A673 (cell line): Measurements from ENCODE around the gene LRRC42. TPM values are rescaled to one million over a fixed set of nuclear protein-coding genes. Genes with fewer than 3 reads are reported as not detected.
"Not testable (repeated sequence)": the region's sequence is repeated elsewhere in the genome, so short reads cannot be mapped to it uniquely, and the experiment has no call there.

ENCODE experiments used
- BruUV-seq: library from RNA; stranded (reverse); fragments of 400-500 nt; replicated peaks from 2 replicates; lab custom pipeline; 2021; lab: Mats Ljungman, UMichigan
- CTCF ChIA-PET: fragments of 300-600 bp; sonication (Branson Sonifier 250); formaldehyde crosslinking; loops from one replicate; lab custom pipeline; 2022; ENCODE audit warnings: antibody characterized with exemption; lab: Charles Lee
- POLR2A ChIA-PET: fragments of 300-600 bp; sonication (Branson Sonifier 250); formaldehyde crosslinking; loops from one replicate; lab custom pipeline; 2022; ENCODE audit warnings: antibody characterized with exemption; ENCODE audit not compliant: low non-redundant PET; lab: Charles Lee
- DNase-seq: peaks from one replicate; pipeline ENCODE4 v3.0.0-alpha.2; 2015; ENCODE audit warnings: low spot score
- H3K27ac ChIP-seq: fragments of 200-600 bp; sonication (generic); 2 replicates; pipeline ENCODE4 v1.5.1; 2016; ENCODE audit warnings: mixed run types, low read depth, mild to moderate bottlenecking, mixed read lengths, antibody characterized with exemption, low read length; ENCODE audit not compliant: poor library complexity, severe bottlenecking
- H3K27me3 ChIP-seq: fragments of 200-600 bp; sonication (generic); replicated peaks from 2 replicates; pipeline ENCODE4 v1.6.1; 2017; ENCODE audit warnings: mixed run types, low read depth, mild to moderate bottlenecking, mixed read lengths, antibody characterized with exemption, low read length; ENCODE audit not compliant: insufficient read depth, poor library complexity
- H3K36me3 ChIP-seq: fragments of 200-600 bp; sonication (generic); 2 replicates; pipeline ENCODE4 v1.6.1; 2016; ENCODE audit warnings: mixed run types, mild to moderate bottlenecking, mixed read lengths, antibody characterized with exemption, low read length; ENCODE audit not compliant: insufficient read depth, poor library complexity, severe bottlenecking
- H3K4me1 ChIP-seq: fragments of 200-600 bp; sonication (generic); 2 replicates; pipeline ENCODE4 v1.6.1; 2017; ENCODE audit warnings: mixed run types, mild to moderate bottlenecking, mixed read lengths, antibody characterized with exemption, low read length; ENCODE audit not compliant: insufficient read depth, poor library complexity, severe bottlenecking
- H3K4me3 ChIP-seq: fragments of 200-600 bp; sonication (generic); 2 replicates; pipeline ENCODE4 v1.5.1; 2016; ENCODE audit warnings: low read depth, mixed run types, mild to moderate bottlenecking, mixed read lengths, low read length; ENCODE audit not compliant: poor library complexity, severe bottlenecking
- H3K9me3 ChIP-seq: fragments of 200-600 bp; sonication (generic); 2 replicates; pipeline ENCODE4 v1.6.1; 2016; ENCODE audit warnings: mixed run types, low read depth, mild to moderate bottlenecking, mixed read lengths, antibody characterized with exemption, low read length; ENCODE audit not compliant: poor library complexity, severe bottlenecking
- EZH2 ChIP-seq: fragments of 200-600 bp; sonication (generic); IDR thresholded peaks from 2 replicates; pipeline ENCODE4 v1.6.1; 2017; ENCODE audit warnings: borderline replicate concordance, low read depth, mild to moderate bottlenecking, mixed read lengths, antibody characterized with exemption, low read length; ENCODE audit not compliant: poor library complexity, severe bottlenecking
- intact Hi-C: fragments of 100-400 bp; cut with micrococcal nuclease; formaldehyde crosslinking; loops from one replicate; pipeline ENCODE4 v1.10.0; 2022; ENCODE audit not compliant: unreplicated experiment
- total RNA-seq: library from RNA; stranded (reverse); gene quantifications from 2 replicates; pipeline ENCODE4 v1.2.3, GENCODE V29; 2021
- TF ChIP-seq, protein P1 (sequence below): fragments of 300-800, 200-600 bp; sonication (generic); conservative IDR thresholded peaks from 2 replicates; pipeline ENCODE4 v1.5.1; 2017; ENCODE audit warnings: low read depth, mild to moderate bottlenecking, antibody characterized with exemption, low read length, moderate library complexity, mixed read lengths

The LRRC42 gene
- total RNA-seq, 1 experiment from 2014 or later: 25.8 TPM

DNA sequence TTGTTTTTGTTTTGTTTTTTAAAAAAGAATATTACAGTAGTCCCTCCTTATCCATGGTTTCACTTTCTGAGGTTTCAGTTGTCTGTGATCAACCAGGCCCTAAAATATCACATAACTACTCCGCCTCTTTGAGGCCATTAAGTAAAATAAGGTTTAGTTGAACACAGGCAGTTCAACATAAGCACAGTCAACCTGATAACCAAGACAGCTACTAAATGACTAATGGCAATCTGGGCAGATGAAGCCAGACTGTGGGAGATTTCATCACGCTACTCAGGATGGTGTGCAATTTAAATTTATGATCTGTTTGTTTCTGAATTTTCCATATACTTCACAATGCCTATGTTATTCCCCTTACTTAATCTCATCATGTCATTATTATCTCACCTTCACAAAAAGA lies 41.7 kb downstream of the LRRC42 start:
- no peak for DNase-seq
- H3K9me3 ChIP-seq: no peaks in the 10 kb centered on the region
- no peaks in the 10 kb centered on the region for H3K36me3 ChIP-seq
- no peaks in the 10 kb centered on the region for H3K4me1 ChIP-seq
- POLR2A ChIA-PET: no interaction called here
- intact Hi-C loops: no loop called here
- CTCF ChIA-PET: no interaction called here
- H3K27me3 ChIP-seq: no peaks in the 10 kb centered on the region
- BruUV-seq: no TSS peak
- no peak overlapping the region for H3K4me3 ChIP-seq
- TF ChIP-seq EZH2: no peak
- no peak overlapping the region for H3K27ac ChIP-seq

DNA sequence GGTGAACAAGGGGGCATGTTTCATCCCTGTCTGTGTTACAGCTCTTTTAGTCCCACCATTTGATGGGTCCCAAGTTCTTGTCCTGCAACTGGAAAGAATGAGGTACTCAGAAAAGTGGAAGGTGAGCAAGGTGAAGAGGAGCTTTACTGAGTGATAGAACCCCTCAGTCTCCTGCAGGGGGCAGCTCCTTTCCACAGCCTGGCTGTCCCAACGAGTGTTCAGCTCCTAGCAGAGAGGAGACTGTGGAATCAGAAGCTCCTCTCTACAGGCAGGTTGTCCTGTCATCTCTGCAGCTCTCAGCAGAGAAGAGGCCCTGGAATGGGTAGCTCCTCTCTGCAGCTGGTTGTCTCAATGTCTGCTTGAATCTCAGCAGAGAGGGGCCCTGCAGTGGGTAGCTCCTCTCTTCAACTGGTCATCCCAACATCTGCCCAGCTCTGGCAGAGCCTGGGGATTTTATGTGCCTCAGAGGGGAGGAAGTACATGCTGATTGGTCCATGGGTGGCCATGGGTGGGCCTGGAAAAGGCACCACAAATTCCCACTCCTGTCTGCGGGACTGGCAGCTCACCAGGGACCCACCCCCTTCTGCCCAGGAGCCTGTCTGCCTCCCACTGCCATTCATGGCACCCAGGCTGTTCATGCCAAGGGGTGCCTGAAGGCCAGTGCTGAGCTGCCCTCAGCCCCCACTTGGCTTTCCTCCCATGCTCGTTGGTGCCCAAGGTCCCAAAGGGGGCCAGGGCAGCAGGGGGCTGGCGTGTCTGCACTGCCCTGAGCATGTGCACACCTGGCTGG lies 46.1 kb downstream of the LRRC42 start:
- intact Hi-C loops: no loop called here
- no TSS peak for BruUV-seq
- CTCF ChIA-PET: no interaction called here
- POLR2A ChIA-PET: no interaction called here
- Histone ChIP-seq H3K9me3 (no peaks in the 10 kb centered on the region), H3K27ac (no peak overlapping the region), H3K27me3 (no peaks in the 10 kb centered on the region), H3K36me3 (no peaks in the 10 kb centered on the region), H3K4me1 (no peaks in the 10 kb centered on the region), H3K4me3 (no peak overlapping the region)
- TF ChIP-seq, protein P1, sequence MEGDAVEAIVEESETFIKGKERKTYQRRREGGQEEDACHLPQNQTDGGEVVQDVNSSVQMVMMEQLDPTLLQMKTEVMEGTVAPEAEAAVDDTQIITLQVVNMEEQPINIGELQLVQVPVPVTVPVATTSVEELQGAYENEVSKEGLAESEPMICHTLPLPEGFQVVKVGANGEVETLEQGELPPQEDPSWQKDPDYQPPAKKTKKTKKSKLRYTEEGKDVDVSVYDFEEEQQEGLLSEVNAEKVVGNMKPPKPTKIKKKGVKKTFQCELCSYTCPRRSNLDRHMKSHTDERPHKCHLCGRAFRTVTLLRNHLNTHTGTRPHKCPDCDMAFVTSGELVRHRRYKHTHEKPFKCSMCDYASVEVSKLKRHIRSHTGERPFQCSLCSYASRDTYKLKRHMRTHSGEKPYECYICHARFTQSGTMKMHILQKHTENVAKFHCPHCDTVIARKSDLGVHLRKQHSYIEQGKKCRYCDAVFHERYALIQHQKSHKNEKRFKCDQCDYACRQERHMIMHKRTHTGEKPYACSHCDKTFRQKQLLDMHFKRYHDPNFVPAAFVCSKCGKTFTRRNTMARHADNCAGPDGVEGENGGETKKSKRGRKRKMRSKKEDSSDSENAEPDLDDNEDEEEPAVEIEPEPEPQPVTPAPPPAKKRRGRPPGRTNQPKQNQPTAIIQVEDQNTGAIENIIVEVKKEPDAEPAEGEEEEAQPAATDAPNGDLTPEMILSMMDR: no peak
- no peak for TF ChIP-seq EZH2
- no peak for DNase-seq

DNA sequence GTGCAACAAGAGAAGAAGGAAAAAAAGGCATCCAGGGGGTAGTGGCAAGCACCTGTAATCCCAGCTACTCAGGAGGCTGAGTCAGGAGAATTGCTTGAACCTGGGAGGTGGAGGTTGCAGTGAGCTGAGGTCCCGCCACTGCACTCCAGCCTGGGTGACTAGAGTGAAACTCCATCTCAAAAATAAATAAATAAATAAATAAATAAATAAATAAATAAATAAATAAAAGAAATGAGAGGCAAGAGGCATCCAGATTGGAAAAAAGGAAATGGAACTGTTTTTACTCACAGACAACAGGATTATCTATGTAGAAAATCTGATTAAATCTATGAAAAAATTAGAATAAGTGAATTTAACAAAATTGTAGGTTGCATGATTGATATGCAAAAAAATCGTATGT lies 48.4 kb downstream of the LRRC42 start:
- H3K36me3 ChIP-seq, CTCF ChIA-PET, H3K27ac ChIP-seq, H3K4me3 ChIP-seq, DNase-seq, H3K9me3 ChIP-seq, POLR2A ChIA-PET, H3K27me3 ChIP-seq, BruUV-seq, H3K4me1 ChIP-seq, intact Hi-C loops: not testable (repeated sequence)

DNA sequence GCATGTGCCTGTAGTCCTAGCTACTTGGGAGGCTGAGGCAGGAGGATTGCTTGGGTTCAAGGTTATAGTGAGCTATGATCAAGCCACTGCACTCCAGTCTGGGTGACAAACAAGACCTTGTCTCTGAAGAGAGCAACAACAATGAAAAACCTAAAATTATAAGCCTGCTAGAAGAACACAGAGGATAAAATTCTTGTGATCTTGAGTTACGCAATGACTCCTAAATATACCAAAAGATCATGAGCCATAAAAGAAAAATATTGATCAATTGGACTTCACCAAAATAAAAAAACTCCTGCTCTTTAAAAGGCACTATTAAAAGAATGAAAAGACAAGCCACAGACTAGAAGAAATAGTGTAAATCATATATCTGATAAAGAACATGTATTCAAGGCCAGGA lies 49.5 kb downstream of the LRRC42 start:
- Histone ChIP-seq H3K4me1 (no peaks in the 10 kb centered on the region), H3K27me3 (no peaks in the 10 kb centered on the region), H3K27ac (no peak overlapping the region), H3K36me3 (no peaks in the 10 kb centered on the region), H3K9me3 (no peaks in the 10 kb centered on the region), H3K4me3 (no peak overlapping the region)
- BruUV-seq: no TSS peak
- ChIA-PET CTCF (no interaction called here), POLR2A (no interaction called here)
- intact Hi-C loops: no loop called here
- DNase-seq: no peak
- TF ChIP-seq EZH2: no peak
- TF ChIP-seq, protein P1: no peak
